Spinal cord (tissue), 10 donors: ENCODE measurements around the gene RAD51B. TPM values are rescaled to one million over a fixed set of nuclear protein-coding genes. Genes with fewer than 3 reads are reported as not detected.
"Not testable (repeated sequence)": the region's sequence is repeated elsewhere in the genome, so short reads cannot be mapped to it uniquely, and the experiment has no call there.

Source experiments
- DNase-seq, 6 donors: peaks; one replicate each; pipeline versions ENCODE4 v3.0.0 to v3.0.0-alpha.2; 2013 to 2015; ENCODE audit warnings: low spot score in 6 of 6, low read depth in 4 of 6
- H3K27ac ChIP-seq: one replicate; pipeline ENCODE4 v1.5.1; 2013; ENCODE audit warnings: low read depth, low read length, control low read depth
- H3K27me3 ChIP-seq: one replicate; pipeline ENCODE4 v1.6.1; 2013; ENCODE audit warnings: low read length; ENCODE audit not compliant: control insufficient read depth, insufficient read depth
- H3K36me3 ChIP-seq: one replicate; pipeline ENCODE4 v1.6.1; 2013; ENCODE audit warnings: low read length; ENCODE audit not compliant: control insufficient read depth, insufficient read depth
- H3K4me1 ChIP-seq: one replicate; pipeline ENCODE4 v1.6.1; 2013; ENCODE audit warnings: low read length; ENCODE audit not compliant: control insufficient read depth, insufficient read depth
- H3K4me3 ChIP-seq: one replicate; pipeline ENCODE4 v1.5.1; 2013; ENCODE audit warnings: low read depth, low read length, control low read depth
- H3K9me3 ChIP-seq: one replicate; pipeline ENCODE4 v1.6.1; 2013; ENCODE audit warnings: low read length; ENCODE audit not compliant: control insufficient read depth, insufficient read depth
- WGBS: methylation state at CpG from one replicate; pipeline ENCODE4 v1.1.5; 2013; ENCODE audit warnings: missing lambda C conversion rate; ENCODE audit not compliant: insufficient coverage; 5-methylcytosine and 5-hydroxymethylcytosine counted together
- polyA plus RNA-seq, 2 donors: library from polyadenylated mRNA; unstranded; fragments of 120-200 nt; gene quantifications; one replicate each; pipeline ENCODE4 v1.2.1, GENCODE V29; 2013; ENCODE audit not compliant: insufficient read length in 2 of 2
- total RNA-seq, 2 donors: library from RNA; depleted of rRNA in 1 of 2; stranded (reverse); fragments of 120-200 nt in 1 of 2; fragments of >200 nt in 1 of 2; gene quantifications; one replicate each; pipeline versions ENCODE4 v1.2.3 to v1.2.4, GENCODE V29; 2013 to 2014
- donor health status: healthy.

The RAD51B gene
- total and polyA plus RNA-seq, 4 donors, result 5.7 to 28.9 (median 14.4) TPM

DNA sequence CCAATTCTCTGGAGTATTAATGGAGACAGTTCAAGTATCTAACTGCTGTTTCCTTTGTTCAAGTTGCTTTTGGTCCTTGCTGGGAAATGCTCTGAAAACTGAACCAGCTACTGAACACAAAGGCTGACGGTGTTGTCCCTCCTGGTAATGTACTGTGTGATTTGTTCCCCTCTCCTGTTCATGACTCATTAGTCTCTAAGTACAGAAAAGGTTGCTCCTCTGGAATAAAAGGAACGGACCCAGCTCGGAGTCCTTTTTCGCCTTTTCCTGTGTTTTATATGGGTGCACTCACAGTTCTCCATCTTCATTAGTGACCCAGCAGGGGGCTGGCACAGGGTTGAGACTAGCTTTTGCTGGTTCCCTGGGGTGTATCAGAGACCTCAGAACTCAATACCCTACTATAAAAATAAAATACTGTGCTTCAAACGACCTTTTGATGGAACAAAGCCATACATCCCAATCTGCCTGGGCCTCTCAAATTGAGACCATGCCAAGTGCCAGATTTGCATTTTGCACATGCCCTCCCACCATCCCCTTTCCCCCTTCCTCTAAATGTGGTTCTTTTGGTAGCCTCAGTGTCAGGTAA lies 269.7 kb downstream of the RAD51B start:
- peak in 4 of 6 donors; percentile 40 to 89 (median 71) for DNase-seq
- no peak overlapping the region for H3K4me3 ChIP-seq

DNA sequence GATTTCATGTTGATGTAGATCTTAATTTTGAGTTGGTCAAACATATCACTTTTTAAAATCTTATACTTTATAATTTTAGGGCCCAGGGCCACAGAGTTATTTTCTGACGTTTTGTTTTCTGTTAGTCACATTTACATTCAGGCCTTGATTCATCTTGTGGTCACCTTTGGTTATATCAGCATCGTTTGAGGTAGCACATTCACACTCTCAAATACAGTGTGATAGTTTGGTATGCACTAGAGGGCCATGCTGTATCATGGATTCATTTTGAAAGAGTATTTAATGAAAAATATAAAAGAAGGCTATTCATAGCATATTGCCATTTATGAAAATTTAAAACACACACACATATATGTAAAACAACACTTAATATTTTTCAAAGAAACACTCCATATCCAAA lies 274.6 kb downstream of the RAD51B start:
- no peak overlapping the region for H3K27ac ChIP-seq
- no peaks in the 10 kb centered on the region for H3K36me3 ChIP-seq
- H3K9me3 ChIP-seq, result no peaks in the 10 kb centered on the region
- DNase-seq, result no peak
- no peak overlapping the region for H3K4me3 ChIP-seq
- no CpG with 5 or more reads among the region's 2 CpGs for WGBS
- peaks cover 4% of the 10 kb centered on the region for H3K4me1 ChIP-seq
- no peaks in the 10 kb centered on the region for H3K27me3 ChIP-seq

More for the DNA sequence above, 269.7 kb downstream of the RAD51B start:
- WGBS, result 17% methylated on average over 2 of the region's 5 CpGs
- Histone ChIP-seq H3K4me1 (peaks cover 9% of the 10 kb centered on the region), H3K27ac (peak overlapping the region; percentile 73), H3K36me3 (no peaks in the 10 kb centered on the region), H3K9me3 (no peaks in the 10 kb centered on the region), H3K27me3 (no peaks in the 10 kb centered on the region)

DNA sequence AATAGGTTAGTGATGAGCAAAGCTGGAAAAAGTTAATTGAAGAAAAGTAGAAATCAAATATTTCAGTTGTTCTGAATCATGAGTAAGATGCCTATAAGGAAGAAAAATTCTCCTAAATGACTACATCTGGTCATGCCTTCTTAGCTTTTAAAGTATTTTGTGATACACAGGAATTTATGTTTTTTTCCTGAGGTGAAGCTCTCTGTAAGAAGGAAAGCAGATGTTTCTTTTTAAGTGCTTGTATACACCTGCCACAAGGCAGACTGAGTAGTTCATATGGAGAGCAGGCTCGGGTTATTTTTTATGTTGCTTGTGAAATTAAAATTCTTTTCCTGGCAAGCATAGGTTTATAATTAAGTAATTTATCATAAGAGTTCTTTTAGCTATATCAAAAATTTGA lies 275.2 kb downstream of the RAD51B start:
- DNase-seq, result no peak
- H3K27ac ChIP-seq, result no peak overlapping the region
- no peaks in the 10 kb centered on the region for H3K9me3 ChIP-seq
- H3K27me3 ChIP-seq, result no peaks in the 10 kb centered on the region
- H3K36me3 ChIP-seq, result no peaks in the 10 kb centered on the region
- no CpG with 5 or more reads among the region's 1 CpG for WGBS
- H3K4me1 ChIP-seq, result no peaks in the 10 kb centered on the region
- H3K4me3 ChIP-seq, result no peak overlapping the region

DNA sequence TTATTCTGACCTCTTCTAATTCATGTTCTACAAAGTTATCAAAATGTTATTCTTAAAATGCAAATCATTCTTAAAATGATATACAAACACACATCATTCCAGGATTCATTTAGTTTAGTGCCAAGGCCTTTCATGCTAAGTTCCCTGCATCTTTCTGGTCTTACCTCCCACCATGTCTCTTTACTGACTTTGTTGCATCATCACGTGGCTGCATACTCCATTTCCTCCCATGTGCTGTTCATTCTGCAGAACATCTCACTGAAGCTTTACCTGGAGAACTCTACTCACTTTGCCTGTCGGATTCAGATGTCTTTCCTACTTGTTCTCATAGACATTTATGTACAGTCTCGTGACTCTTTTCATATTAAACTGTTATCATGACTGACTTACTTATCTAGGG lies 278.1 kb downstream of the RAD51B start:
- 87% methylated on average over 1 of the region's 3 CpGs for WGBS
- no peaks in the 10 kb centered on the region for H3K27me3 ChIP-seq
- H3K27ac ChIP-seq, result no peak overlapping the region
- H3K4me1 ChIP-seq, result no peaks in the 10 kb centered on the region
- no peak for DNase-seq
- no peak overlapping the region for H3K4me3 ChIP-seq
- no peaks in the 10 kb centered on the region for H3K36me3 ChIP-seq
- peaks cover 7% of the 10 kb centered on the region for H3K9me3 ChIP-seq

DNA sequence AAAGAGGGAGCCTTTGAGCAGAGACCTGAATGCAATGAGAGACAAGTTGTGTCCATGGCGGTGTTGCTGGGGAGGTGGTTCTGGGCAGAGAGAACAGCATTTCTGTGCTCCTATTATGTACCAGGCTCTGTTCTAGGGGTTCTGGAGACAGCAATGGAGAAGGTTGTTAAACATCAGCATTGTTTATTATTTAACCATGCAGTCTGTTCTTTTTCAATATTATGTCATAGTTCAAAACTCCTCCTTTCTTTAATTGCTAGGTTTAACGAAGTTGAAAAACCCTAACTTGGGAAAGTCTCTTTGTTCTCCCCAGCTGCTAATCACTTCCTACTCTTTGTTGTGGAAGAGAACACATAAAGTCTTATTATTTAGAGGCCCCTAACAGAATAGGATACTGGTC lies 279.3 kb downstream of the RAD51B start:
- no peaks in the 10 kb centered on the region for H3K27me3 ChIP-seq
- no peaks in the 10 kb centered on the region for H3K4me1 ChIP-seq
- no CpG with 5 or more reads among the region's 2 CpGs for WGBS
- H3K9me3 ChIP-seq, result peaks cover 7% of the 10 kb centered on the region
- DNase-seq, result no peak
- H3K36me3 ChIP-seq, result no peaks in the 10 kb centered on the region
- no peak overlapping the region for H3K4me3 ChIP-seq
- peak overlapping the region; percentile 65 for H3K27ac ChIP-seq

DNA sequence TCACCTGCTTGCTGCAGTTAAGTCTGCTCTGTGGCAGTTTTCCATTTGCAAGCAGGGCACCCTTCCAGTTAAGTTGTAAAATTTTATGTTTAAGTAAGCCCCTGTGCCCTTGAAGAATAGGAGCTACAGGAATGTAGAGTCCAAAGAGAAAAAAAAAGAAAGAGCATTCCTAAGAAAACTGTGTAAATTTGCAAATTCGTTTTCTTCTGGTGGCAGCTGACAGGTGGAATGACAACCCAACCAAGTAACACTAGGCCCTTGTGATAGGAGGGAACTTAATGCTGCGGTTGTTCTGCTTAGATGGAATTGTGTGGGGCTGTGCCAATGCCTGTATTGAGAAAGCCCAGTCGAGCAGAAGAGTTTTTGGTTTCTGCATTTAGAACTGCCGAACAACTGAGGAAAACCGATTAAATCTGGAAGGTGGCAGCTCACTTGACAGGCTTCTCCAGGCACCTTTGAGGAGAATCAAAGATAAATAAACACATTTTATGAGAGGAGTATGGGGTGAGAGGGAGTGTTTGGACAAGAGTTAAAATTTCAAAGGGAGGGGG lies 280.0 kb downstream of the RAD51B start:
- DNase-seq, result peak in 5 of 6 donors; percentile 58 to 90 (median 63)
- Histone ChIP-seq H3K9me3 (peaks cover 7% of the 10 kb centered on the region), H3K27ac (peak overlapping the region; percentile 65), H3K4me1 (no peaks in the 10 kb centered on the region), H3K36me3 (no peaks in the 10 kb centered on the region), H3K4me3 (no peak overlapping the region), H3K27me3 (no peaks in the 10 kb centered on the region)
- 20% methylated on average over 4 of the region's 5 CpGs for WGBS

DNA sequence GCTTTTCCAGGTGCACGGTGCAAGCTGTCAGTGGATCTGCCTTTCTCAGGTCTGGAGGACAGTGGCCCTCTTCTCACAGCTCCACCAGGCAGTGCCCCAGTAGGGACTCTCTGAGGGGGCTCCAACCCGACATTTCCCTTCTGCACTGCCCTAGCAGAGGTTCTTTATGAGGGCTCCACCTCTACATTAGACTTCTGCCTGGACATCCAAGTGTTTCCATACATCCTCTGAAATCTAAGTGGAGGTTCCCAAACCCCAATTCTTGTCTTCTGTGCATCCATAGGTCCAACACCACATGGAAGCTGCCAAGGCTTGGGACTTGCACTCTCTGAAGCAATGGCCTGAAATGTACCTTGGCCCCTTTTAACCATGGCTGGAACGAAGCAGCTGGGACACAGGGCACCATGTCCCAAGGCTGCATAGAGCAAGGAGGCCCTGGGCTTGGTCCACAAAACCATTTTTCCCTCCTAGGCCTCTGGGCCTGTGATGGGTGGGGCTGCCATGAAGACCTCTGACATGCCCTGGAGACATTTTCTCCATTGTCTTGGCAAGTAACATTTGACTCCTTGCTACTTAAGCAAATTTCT lies 282.2 kb downstream of the RAD51B start:
- H3K27me3 ChIP-seq, H3K27ac ChIP-seq, H3K9me3 ChIP-seq, H3K36me3 ChIP-seq, DNase-seq, H3K4me1 ChIP-seq, H3K4me3 ChIP-seq: not testable (repeated sequence)
- WGBS, result 100% methylated on average over 2 of the region's 3 CpGs

DNA sequence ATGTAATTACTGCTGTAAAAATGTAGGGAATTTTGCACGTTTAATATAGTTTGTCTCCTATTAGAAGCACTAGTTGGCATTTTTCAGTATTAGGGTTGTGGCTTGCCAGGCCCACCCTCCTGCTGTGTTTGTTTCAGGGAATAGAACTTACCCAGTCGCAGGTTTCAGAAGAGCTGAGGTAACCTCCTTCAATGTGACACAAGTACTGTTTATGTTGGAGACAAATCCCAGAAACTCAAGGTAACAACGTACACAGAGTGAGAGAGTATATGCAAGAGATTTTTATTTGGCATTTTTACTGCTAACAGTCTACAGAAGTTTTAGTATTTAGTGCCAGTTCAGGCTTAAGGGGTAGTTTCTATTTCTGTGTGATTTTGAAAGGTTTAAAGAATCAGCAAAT lies 284.3 kb downstream of the RAD51B start:
- no peak for DNase-seq

DNA sequence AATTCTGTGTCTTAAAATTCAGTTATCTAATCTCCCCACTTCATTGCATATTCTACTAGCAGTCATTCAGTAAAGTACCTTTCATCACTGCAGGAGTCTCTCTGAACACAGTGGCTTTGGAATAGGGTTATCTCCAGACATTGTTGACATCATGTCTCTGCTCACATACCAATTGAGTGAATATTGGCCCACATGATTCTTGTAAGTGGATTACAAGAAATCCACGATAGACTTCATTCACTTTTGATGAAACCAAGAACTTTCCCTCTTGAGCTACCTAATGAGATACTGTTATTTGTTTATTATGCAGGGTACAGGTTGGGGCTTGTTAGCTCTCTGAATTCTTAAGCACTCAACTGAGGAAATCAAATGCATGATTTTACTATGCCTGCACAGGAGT lies 284.9 kb downstream of the RAD51B start:
- Histone ChIP-seq H3K4me1 (no peaks in the 10 kb centered on the region), H3K4me3 (no peak overlapping the region), H3K27me3 (no peaks in the 10 kb centered on the region), H3K27ac (no peak overlapping the region), H3K9me3 (peaks cover 7% of the 10 kb centered on the region), H3K36me3 (no peaks in the 10 kb centered on the region)
- no peak for DNase-seq
- no CpG with 5 or more reads among the region's 1 CpG for WGBS

More for the DNA sequence above, 284.3 kb downstream of the RAD51B start:
- H3K4me1 ChIP-seq, result no peaks in the 10 kb centered on the region
- H3K27me3 ChIP-seq, result no peaks in the 10 kb centered on the region
- H3K36me3 ChIP-seq, result no peaks in the 10 kb centered on the region
- 33% methylated on average over 1 of the region's 3 CpGs for WGBS
- H3K4me3 ChIP-seq, result no peak overlapping the region
- no peak overlapping the region for H3K27ac ChIP-seq
- peaks cover 7% of the 10 kb centered on the region for H3K9me3 ChIP-seq

DNA sequence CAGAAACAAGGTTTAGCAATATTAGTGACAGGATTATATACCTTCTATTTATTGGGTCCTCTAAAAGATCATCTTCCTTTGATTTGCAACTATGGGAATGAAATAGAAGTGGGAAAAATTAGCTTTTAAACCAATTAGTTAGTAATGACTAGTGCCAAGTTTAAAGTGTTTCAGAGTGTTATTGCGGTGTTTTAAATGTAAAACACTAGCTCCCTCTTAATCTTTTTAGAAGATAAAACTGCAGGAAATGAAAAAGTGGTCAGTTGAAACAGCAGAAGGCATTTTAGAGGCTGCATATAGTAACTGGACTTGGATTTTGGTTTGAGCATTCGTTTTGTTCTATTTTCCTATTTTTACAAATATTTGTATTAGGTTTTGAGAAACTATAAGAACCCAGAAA lies 286.2 kb downstream of the RAD51B start:
- no peak for DNase-seq

More for the DNA sequence above, 286.2 kb downstream of the RAD51B start:
- WGBS, result no CpG with 5 or more reads among the region's 2 CpGs
- Histone ChIP-seq H3K9me3 (peaks cover 7% of the 10 kb centered on the region), H3K4me3 (no peak overlapping the region), H3K27me3 (no peaks in the 10 kb centered on the region), H3K27ac (no peak overlapping the region), H3K4me1 (no peaks in the 10 kb centered on the region), H3K36me3 (no peaks in the 10 kb centered on the region)
